Smooth muscle cell (in vitro differentiated cells): ENCODE measurements around the gene NKD2. TPM values are rescaled to one million over a fixed set of nuclear protein-coding genes. Genes with fewer than 3 reads are reported as not detected.

Experiments
- DNase-seq: peaks from one replicate; lab custom pipeline; 2025; ENCODE audit not compliant: unreplicated experiment; lab: John Stamatoyannopoulos, UW
- H2AFZ ChIP-seq: fragments of 200-600 bp; sonication (generic); 2 replicates; pipeline ENCODE4 v1.6.0; 2016; ENCODE audit warnings: antibody characterized with exemption, low read depth, mild to moderate bottlenecking
- H3F3A ChIP-seq: fragments of 200-600 bp; sonication (generic); 2 replicates; pipeline ENCODE4 v1.6.0; 2017; ENCODE audit warnings: antibody characterized with exemption, low read depth
- H3K27ac ChIP-seq: fragments of 200-600 bp; sonication (generic); 2 replicates; pipeline ENCODE4 v1.5.1; 2016; ENCODE audit warnings: low read depth, mild to moderate bottlenecking
- H3K27me3 ChIP-seq: fragments of 200-600 bp; sonication (generic); 2 replicates; pipeline ENCODE4 v1.6.1; 2016; ENCODE audit warnings: low read depth, mild to moderate bottlenecking
- H3K36me3 ChIP-seq: fragments of 200-600 bp; sonication (generic); 2 replicates; pipeline ENCODE4 v1.5.1; 2016; ENCODE audit warnings: low read depth
- H3K4me1 ChIP-seq: fragments of 200-600 bp; sonication (generic); 2 replicates; pipeline ENCODE4 v1.5.1; 2016; ENCODE audit warnings: low read depth
- H3K4me2 ChIP-seq: fragments of 200-600 bp; sonication (generic); 2 replicates; pipeline ENCODE4 v1.6.0; 2016; ENCODE audit warnings: mild to moderate bottlenecking
- H3K4me3 ChIP-seq: fragments of 200-600 bp; sonication (generic); 2 replicates; pipeline ENCODE4 v1.5.1; 2016; ENCODE audit warnings: mild to moderate bottlenecking
- H3K79me2 ChIP-seq: fragments of 200-600 bp; sonication (generic); 2 replicates; pipeline ENCODE4 v1.6.0; 2016; ENCODE audit warnings: low read depth, mild to moderate bottlenecking
- H3K9ac ChIP-seq: fragments of 200-600 bp; sonication (generic); 2 replicates; pipeline ENCODE4 v1.6.0; 2016; ENCODE audit warnings: low read depth
- H3K9me3 ChIP-seq: fragments of 200-600 bp; sonication (generic); replicated peaks from 2 replicates; pipeline ENCODE4 v1.5.1; 2016; ENCODE audit warnings: low read depth
- H4K20me1 ChIP-seq: fragments of 200-600 bp; sonication (generic); 2 replicates; pipeline ENCODE4 v1.6.0; 2016; ENCODE audit warnings: low read depth
- whole genome bisulfite sequencing: methylation state at CpG from one replicate; pipeline ENCODE4 v1.1.7; 2016; ENCODE audit warnings: low lambda C conversion rate; 5-methylcytosine and 5-hydroxymethylcytosine counted together
- polyA plus RNA-seq: library from polyadenylated mRNA; unstranded; fragments of >200 nt; fragmentation: Nextera tagmentation; extraction: Ambion mirVana; gene quantifications from 2 replicates; pipeline ENCODE4 v1.2.1, GENCODE V29; 2016
- total RNA-seq: library from RNA; depleted of rRNA; stranded (reverse); fragments of >200 nt; gene quantifications from 2 replicates; pipeline ENCODE4 v1.2.3, GENCODE V29; 2014
- TF ChIP-seq, protein P1 (sequence below): fragments of 200-600 bp; sonication (generic); IDR thresholded peaks from 2 replicates; pipeline ENCODE4 v1.5.1; 2017; ENCODE audit warnings: borderline replicate concordance, mild to moderate bottlenecking, antibody characterized with exemption; ENCODE audit not compliant: insufficient read depth, poor library complexity, severe bottlenecking

Gene NKD2
- total and polyA plus RNA-seq, 2 experiments from 2014 or later: 32.5 to 122 TPM

DNA sequence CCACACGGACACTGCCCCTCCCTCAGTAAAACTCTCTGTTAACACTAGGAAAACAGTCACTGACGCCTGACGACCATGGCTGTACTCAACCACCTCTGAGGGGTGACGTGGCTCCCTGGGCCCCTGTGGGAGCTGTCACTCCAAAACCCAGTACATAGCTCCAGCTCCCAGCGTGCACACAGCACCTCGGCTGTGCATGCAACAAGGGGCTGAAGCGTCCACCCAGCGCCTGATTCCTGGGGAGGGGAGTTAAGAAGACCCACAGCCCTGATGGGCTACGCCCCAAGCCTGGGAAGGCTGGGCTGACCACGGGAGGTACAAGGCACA lies 66.9 kb downstream of the NKD2 start:
- WGBS: 96% methylated on average over 10 of the region's 10 CpGs
- TF ChIP-seq, protein P1, sequence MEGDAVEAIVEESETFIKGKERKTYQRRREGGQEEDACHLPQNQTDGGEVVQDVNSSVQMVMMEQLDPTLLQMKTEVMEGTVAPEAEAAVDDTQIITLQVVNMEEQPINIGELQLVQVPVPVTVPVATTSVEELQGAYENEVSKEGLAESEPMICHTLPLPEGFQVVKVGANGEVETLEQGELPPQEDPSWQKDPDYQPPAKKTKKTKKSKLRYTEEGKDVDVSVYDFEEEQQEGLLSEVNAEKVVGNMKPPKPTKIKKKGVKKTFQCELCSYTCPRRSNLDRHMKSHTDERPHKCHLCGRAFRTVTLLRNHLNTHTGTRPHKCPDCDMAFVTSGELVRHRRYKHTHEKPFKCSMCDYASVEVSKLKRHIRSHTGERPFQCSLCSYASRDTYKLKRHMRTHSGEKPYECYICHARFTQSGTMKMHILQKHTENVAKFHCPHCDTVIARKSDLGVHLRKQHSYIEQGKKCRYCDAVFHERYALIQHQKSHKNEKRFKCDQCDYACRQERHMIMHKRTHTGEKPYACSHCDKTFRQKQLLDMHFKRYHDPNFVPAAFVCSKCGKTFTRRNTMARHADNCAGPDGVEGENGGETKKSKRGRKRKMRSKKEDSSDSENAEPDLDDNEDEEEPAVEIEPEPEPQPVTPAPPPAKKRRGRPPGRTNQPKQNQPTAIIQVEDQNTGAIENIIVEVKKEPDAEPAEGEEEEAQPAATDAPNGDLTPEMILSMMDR: no peak
- Histone ChIP-seq H2AFZ (no peak overlapping the region), H3K9ac (no peak overlapping the region), H3K27ac (no peak overlapping the region), H3K79me2 (no peaks in the 10 kb centered on the region), H3K4me3 (no peak overlapping the region), H3K9me3 (no peaks in the 10 kb centered on the region), H3F3A (no peaks in the 10 kb centered on the region), H3K4me1 (no peaks in the 10 kb centered on the region), H3K36me3 (no peaks in the 10 kb centered on the region), H3K4me2 (no peak overlapping the region), H3K27me3 (no peaks in the 10 kb centered on the region), H4K20me1 (no peaks in the 10 kb centered on the region)
- DNase-seq: no peak

DNA sequence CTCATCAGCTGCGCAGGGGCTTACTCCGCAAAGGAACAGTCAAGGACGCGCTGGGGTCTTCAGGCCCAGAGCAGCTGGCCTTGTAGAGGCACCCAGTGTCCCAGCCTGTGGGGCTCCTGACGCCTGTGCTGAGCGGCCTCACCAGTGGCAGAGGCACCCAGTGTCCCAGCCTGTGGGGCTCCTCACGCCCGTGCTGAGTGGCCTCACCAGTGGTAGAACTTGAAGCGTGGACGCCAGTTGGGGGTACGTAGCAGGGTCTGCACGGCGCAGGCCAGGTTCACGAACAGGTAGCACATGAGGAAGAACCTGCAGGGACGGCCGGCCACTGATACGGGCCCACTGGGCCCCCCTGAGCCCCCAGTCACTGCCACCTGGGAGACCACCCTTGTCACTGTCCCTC lies 67.3 kb downstream of the NKD2 start:
- no peak overlapping the region for H3K9ac ChIP-seq
- no peak overlapping the region for H3K27ac ChIP-seq
- H3K9me3 ChIP-seq: no peaks in the 10 kb centered on the region
- TF ChIP-seq, protein P1: no peak
- H3K36me3 ChIP-seq: no peaks in the 10 kb centered on the region
- no peaks in the 10 kb centered on the region for H3K4me1 ChIP-seq
- no peak for DNase-seq
- H4K20me1 ChIP-seq: no peaks in the 10 kb centered on the region
- WGBS: 97% methylated on average over 16 of the region's 17 CpGs
- H3K27me3 ChIP-seq: no peaks in the 10 kb centered on the region
- no peak overlapping the region for H3K4me2 ChIP-seq
- no peak overlapping the region for H3K4me3 ChIP-seq
- no peaks in the 10 kb centered on the region for H3F3A ChIP-seq
- H2AFZ ChIP-seq: no peak overlapping the region
- H3K79me2 ChIP-seq: no peaks in the 10 kb centered on the region

DNA sequence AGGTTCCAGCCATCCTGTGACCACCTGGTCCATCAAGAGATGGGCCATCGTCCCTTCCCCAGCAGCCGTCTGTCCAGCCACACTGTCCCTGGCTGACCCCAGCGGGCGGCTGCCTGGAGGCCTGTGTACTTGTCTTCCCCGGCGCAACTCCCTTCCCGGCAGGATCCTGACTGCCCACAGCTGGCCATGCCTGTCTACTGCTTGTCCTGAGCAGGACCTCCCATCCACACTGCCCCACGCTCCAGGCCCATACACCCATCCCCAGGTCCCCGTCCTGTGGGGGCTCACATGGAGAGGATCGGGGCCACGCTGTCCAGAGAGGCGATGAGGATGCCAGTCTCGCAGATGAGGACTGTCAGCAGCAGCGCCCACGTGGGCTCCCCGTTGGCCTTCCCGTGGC lies 67.8 kb downstream of the NKD2 start:
- TF ChIP-seq, protein P1: no peak
- Histone ChIP-seq H3K79me2 (no peaks in the 10 kb centered on the region), H3K9me3 (no peaks in the 10 kb centered on the region), H3K9ac (no peak overlapping the region), H4K20me1 (no peaks in the 10 kb centered on the region), H3K4me1 (no peaks in the 10 kb centered on the region), H3K36me3 (no peaks in the 10 kb centered on the region), H3K4me2 (no peak overlapping the region), H3F3A (no peaks in the 10 kb centered on the region), H3K27me3 (no peaks in the 10 kb centered on the region), H3K27ac (no peak overlapping the region), H2AFZ (no peak overlapping the region), H3K4me3 (no peak overlapping the region)
- no peak for DNase-seq
- 97% methylated on average over 17 of the region's 17 CpGs for WGBS

DNA sequence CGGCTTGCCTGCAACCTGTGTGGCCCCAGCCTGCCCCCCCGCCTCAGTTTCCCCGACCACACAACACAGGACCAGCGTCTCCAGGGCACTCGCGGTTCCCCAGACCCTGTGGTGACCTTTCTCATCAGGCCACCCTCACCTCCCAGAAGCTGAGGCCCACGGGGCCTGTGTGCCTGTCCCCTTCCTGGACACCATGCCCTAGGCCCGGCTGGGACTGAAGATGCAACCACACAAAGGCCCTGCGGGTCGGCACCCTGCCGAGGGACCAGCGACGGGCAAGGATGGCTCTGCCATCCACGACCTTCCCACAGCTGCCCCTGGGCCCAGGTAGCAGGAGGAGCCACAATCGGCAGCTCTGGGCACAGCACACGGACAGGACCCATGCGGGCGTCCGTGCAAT lies 68.4 kb downstream of the NKD2 start:
- H3F3A ChIP-seq: no peaks in the 10 kb centered on the region
- no peaks in the 10 kb centered on the region for H3K27me3 ChIP-seq
- H3K4me1 ChIP-seq: no peaks in the 10 kb centered on the region
- DNase-seq: no peak
- no peaks in the 10 kb centered on the region for H4K20me1 ChIP-seq
- H2AFZ ChIP-seq: no peak overlapping the region
- no peak overlapping the region for H3K4me2 ChIP-seq
- no peaks in the 10 kb centered on the region for H3K79me2 ChIP-seq
- H3K27ac ChIP-seq: no peak overlapping the region
- WGBS: 96% methylated on average over 14 of the region's 19 CpGs
- no peak overlapping the region for H3K9ac ChIP-seq
- H3K36me3 ChIP-seq: no peaks in the 10 kb centered on the region
- no peak overlapping the region for H3K4me3 ChIP-seq
- TF ChIP-seq, protein P1: no peak
- H3K9me3 ChIP-seq: no peaks in the 10 kb centered on the region
